SU-DHL-6 (cell line): ENCODE measurements around the gene SMAD3.

Source experiments
- H2AFZ ChIP-seq: fragments of 200-600 bp; sonication (generic); 2 replicates; pipeline ENCODE4 v1.6.1; 2014; ENCODE audit warnings: low read depth, mild to moderate bottlenecking, moderate library complexity, mixed read lengths, antibody characterized with exemption, low read length; ENCODE audit not compliant: severe bottlenecking
- H3F3A ChIP-seq: fragments of 200-600 bp; shearing (Covaris generic); 2 replicates; pipeline ENCODE4 v1.6.0; 2016; ENCODE audit warnings: antibody characterized with exemption, mild to moderate bottlenecking; ENCODE audit not compliant: insufficient read depth
- H3K27ac ChIP-seq: fragments of 200-600 bp; sonication (generic); 2 replicates; pipeline ENCODE4 v1.5.1; 2016; ENCODE audit warnings: low read depth, mild to moderate bottlenecking, low read length, moderate library complexity, mixed read lengths
- H3K27me3 ChIP-seq: fragments of 200-600 bp; sonication (generic), shearing (Covaris generic); 2 replicates; pipeline ENCODE4 v1.6.0; 2014; ENCODE audit warnings: mild to moderate bottlenecking, low read length
- H3K36me3 ChIP-seq: fragments of 200-600 bp; sonication (generic); 2 replicates; pipeline ENCODE4 v1.6.1; 2014; ENCODE audit warnings: mild to moderate bottlenecking, low read length, mixed read lengths
- H3K4me2 ChIP-seq: fragments of 300-600, 200-600 bp; shearing (Covaris generic), sonication (generic); 2 replicates; pipeline ENCODE4 v1.6.0; 2014; ENCODE audit warnings: low read length, low read depth, mild to moderate bottlenecking; ENCODE audit not compliant: poor library complexity, severe bottlenecking
- H3K4me3 ChIP-seq: fragments of 200-600 bp; sonication (generic); 2 replicates; pipeline ENCODE4 v1.5.1; 2014; ENCODE audit warnings: antibody characterized with exemption, low read length, mild to moderate bottlenecking, mixed read lengths; ENCODE audit not compliant: insufficient read depth, poor library complexity, severe bottlenecking
- H3K79me2 ChIP-seq: fragments of 200-600 bp; sonication (generic); 2 replicates; pipeline ENCODE4 v1.6.1; 2014; ENCODE audit warnings: mild to moderate bottlenecking, low read length, moderate library complexity; ENCODE audit not compliant: insufficient read depth
- H3K9ac ChIP-seq: fragments of 200-600 bp; sonication (generic); 2 replicates; pipeline ENCODE4 v1.7.0; 2014; ENCODE audit warnings: mild to moderate bottlenecking, low read length
- H3K9me2 ChIP-seq: fragments of 200-600 bp; sonication (generic); replicated peaks from 2 replicates; pipeline ENCODE4 v1.6.1; 2014; ENCODE audit warnings: low read length; ENCODE audit not compliant: insufficient read depth
- H3K9me3 ChIP-seq: fragments of 200-600 bp; sonication (generic); 2 replicates; pipeline ENCODE4 v1.6.1; 2014; ENCODE audit warnings: low read length, mixed read lengths; ENCODE audit not compliant: insufficient read depth
- H4K20me1 ChIP-seq: fragments of 200-600 bp; sonication (generic); 2 replicates; pipeline ENCODE4 v1.6.1; 2014; ENCODE audit warnings: low read depth, mild to moderate bottlenecking, antibody characterized with exemption, low read length, moderate library complexity, mixed read lengths
- CTCF ChIP-seq: fragments of 200-600 bp; sonication (generic); IDR thresholded peaks from one replicate; pipeline ENCODE4 v1.5.1; 2017; ENCODE audit warnings: antibody characterized with exemption, mild to moderate bottlenecking, low read length, moderate library complexity; ENCODE audit not compliant: insufficient read depth, poor library complexity, severe bottlenecking
- EZH2phosphoT487 ChIP-seq: fragments of 200-600 bp; sonication (generic), shearing (Covaris generic); conservative IDR thresholded peaks from 2 replicates; pipeline ENCODE4 v1.6.1; 2018; ENCODE audit warnings: mild to moderate bottlenecking, antibody characterized with exemption, low read length, moderate library complexity, mixed read lengths

The SMAD3 gene

DNA sequence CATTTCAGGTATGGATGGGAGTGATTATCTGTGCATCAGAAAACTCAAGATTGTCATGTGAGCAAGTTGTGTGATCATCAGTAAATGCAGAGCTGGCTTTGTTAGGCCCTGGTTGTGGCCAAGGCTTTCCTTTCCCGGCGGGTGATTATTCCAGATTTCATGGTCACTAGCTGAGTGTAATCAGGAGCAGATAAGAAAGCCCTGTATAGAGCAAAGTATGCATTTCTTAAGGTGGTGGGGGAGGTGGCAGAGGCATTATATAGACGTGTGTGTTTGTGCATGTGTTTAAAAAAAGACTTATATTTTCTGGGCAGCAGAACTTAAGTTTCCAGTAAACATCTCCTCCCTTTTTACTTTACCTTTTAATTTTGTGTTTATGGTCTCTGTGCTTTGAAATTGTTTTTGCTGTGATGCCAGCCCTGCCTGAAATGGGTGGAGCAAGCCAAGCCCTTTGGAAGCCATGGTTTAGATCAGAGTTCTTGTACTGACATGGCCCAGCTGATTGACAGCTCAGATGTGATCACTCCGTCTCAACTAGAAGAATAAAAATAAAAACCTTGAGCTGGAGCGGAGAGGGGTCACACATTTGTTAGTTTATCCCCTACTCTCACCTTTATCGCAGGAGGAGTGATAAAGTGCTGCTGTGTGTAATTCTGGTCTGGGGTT, 22.2 kb downstream of the SMAD3 start:
- Histone ChIP-seq H3K9ac (no peak overlapping the region), H2AFZ (no peak overlapping the region), H4K20me1 (no peaks in the 10 kb centered on the region), H3K27ac (no peak overlapping the region; the same call in 1 of the 2 replicates), H3K36me3 (no peaks in the 10 kb centered on the region), H3F3A (peaks cover 44% of the 10 kb centered on the region), H3K9me3 (no peaks in the 10 kb centered on the region), H3K79me2 (peaks cover 9% of the 10 kb centered on the region; the same call in 1 of the 2 replicates), H3K4me3 (no peak overlapping the region), H3K4me2 (no peak overlapping the region), H3K9me2 (no peaks in the 10 kb centered on the region), H3K27me3 (no peaks in the 10 kb centered on the region)
- no peak for TF ChIP-seq CTCF
- TF ChIP-seq EZH2phosphoT487 = no peak

GRCh38 chr15:67089217-67090193, 24.1 kb downstream of the SMAD3 start:
- Histone ChIP-seq H3K27me3 (no peaks in the 10 kb centered on the region), H3F3A (peaks cover 36% of the 10 kb centered on the region), H2AFZ (no peak overlapping the region), H3K4me3 (no peak overlapping the region), H4K20me1 (no peaks in the 10 kb centered on the region), H3K9me3 (no peaks in the 10 kb centered on the region), H3K9ac (no peak overlapping the region), H3K79me2 (peaks cover 11% of the 10 kb centered on the region), H3K4me2 (no peak overlapping the region), H3K9me2 (no peaks in the 10 kb centered on the region), H3K27ac (no peak overlapping the region), H3K36me3 (no peaks in the 10 kb centered on the region)
- TF ChIP-seq EZH2phosphoT487 (no peak), CTCF (no peak)

- no peaks in the 10 kb centered on the region for H3K9me3 ChIP-seq
- no peaks in the 10 kb centered on the region for H3K9me2 ChIP-seq
- H3K27me3 ChIP-seq = no peaks in the 10 kb centered on the region
- H2AFZ ChIP-seq = no peak overlapping the region
- no peak overlapping the region for H3K4me2 ChIP-seq
- no peaks in the 10 kb centered on the region for H3K36me3 ChIP-seq
- no peak overlapping the region for H3K9ac ChIP-seq
- H4K20me1 ChIP-seq = no peaks in the 10 kb centered on the region
- peaks cover 26% of the 10 kb centered on the region for H3F3A ChIP-seq
- peaks cover 12% of the 10 kb centered on the region for H3K79me2 ChIP-seq
- no peak for TF ChIP-seq EZH2phosphoT487
- TF ChIP-seq CTCF = no peak
- H3K27ac ChIP-seq = no peak overlapping the region
- no peak overlapping the region for H3K4me3 ChIP-seq
These were observed 25.1 kb downstream of the SMAD3 start for GRCh38 chr15:67090297-67091070.
